Effector memory CD8-positive, alpha-beta T cell (primary cell): ENCODE data around the gene TMCO4.

ENCODE experiments used
- ATAC-seq: fragments of 150-1000 bp; cut with Tn5 transposase; replicated peaks from 2 replicates; pipeline ENCODE4 v1.10.0; 2021; ENCODE audit warnings: mild to moderate bottlenecking, moderate library complexity
- DNase-seq, 3 experiments: peaks; one replicate each; pipeline ENCODE4 v3.0.0; 2021
- H3K27ac Mint-ChIP-seq, 2 donors: one replicate each; pipeline ENCODE4 v1.8.0; 2022; ENCODE audit warnings: mild to moderate bottlenecking in 2 of 2, mixed read lengths in 2 of 2, moderate library complexity in 2 of 2
- H3K27me3 Mint-ChIP-seq, 2 donors: one replicate each; pipeline ENCODE4 v1.8.0; 2022; ENCODE audit warnings: mixed read lengths in 2 of 2
- H3K36me3 Mint-ChIP-seq: one replicate; pipeline ENCODE4 v1.8.0; 2022; ENCODE audit warnings: mild to moderate bottlenecking, moderate library complexity, mixed read lengths; ENCODE audit not compliant: insufficient read depth
- H3K4me1 Mint-ChIP-seq, 2 donors: one replicate each; pipeline ENCODE4 v1.8.0; 2022; ENCODE audit warnings: low read depth in 2 of 2, mixed read lengths in 2 of 2
- H3K4me3 Mint-ChIP-seq, 2 donors: one replicate each; pipeline ENCODE4 v1.8.0; 2022; ENCODE audit warnings: mild to moderate bottlenecking in 2 of 2, mixed read lengths in 2 of 2, moderate library complexity in 2 of 2
- H3K9me3 Mint-ChIP-seq, 2 donors: one replicate each; pipeline ENCODE4 v1.8.0; 2022; ENCODE audit warnings: mixed read lengths in 2 of 2

The TMCO4 gene

GRCh38 chr1:19780267-19780877, 19.3 kb downstream of the TMCO4 start:
- Mint-ChIP-seq H3K36me3 (peaks cover 31% of the 10 kb centered on the region), H3K9me3 (no peaks in the 10 kb centered on the region), H3K27ac (no peak overlapping the region), H3K4me1 (peaks cover 0 to 2% of the 10 kb centered on the region in 2 donors), H3K4me3 (no peak overlapping the region), H3K27me3 (no peaks in the 10 kb centered on the region)
- no peak for DNase-seq
- ATAC-seq: no peak

- Mint-ChIP-seq H3K36me3 (peaks cover 32% of the 10 kb centered on the region), H3K4me1 (no peaks in the 10 kb centered on the region)
Measured at GRCh38 chr1:19776933-19777332, 22.8 kb downstream of the TMCO4 start.

GRCh38 chr1:19776287-19776686, 23.4 kb downstream of the TMCO4 start:
- H3K9me3 Mint-ChIP-seq: no peaks in the 10 kb centered on the region
- no peak overlapping the region for H3K27ac Mint-ChIP-seq
- no peaks in the 10 kb centered on the region for H3K27me3 Mint-ChIP-seq
- H3K4me1 Mint-ChIP-seq: no peaks in the 10 kb centered on the region
- DNase-seq (no peak), ATAC-seq (no peak)
- peaks cover 28% of the 10 kb centered on the region for H3K36me3 Mint-ChIP-seq
- no peak overlapping the region for H3K4me3 Mint-ChIP-seq

More at GRCh38 chr1:19776933-19777332, 22.8 kb downstream of the TMCO4 start:
- H3K4me3 Mint-ChIP-seq: no peak overlapping the region
- no peak overlapping the region for H3K27ac Mint-ChIP-seq
- DNase-seq: no peak
- ATAC-seq: no peak
- H3K9me3 Mint-ChIP-seq: no peaks in the 10 kb centered on the region
- no peaks in the 10 kb centered on the region for H3K27me3 Mint-ChIP-seq

- Mint-ChIP-seq H3K27me3 (no peaks in the 10 kb centered on the region), H3K36me3 (peaks cover 31% of the 10 kb centered on the region), H3K4me3 (no peak overlapping the region), H3K4me1 (no peaks in the 10 kb centered on the region), H3K27ac (no peak overlapping the region), H3K9me3 (no peaks in the 10 kb centered on the region)
- ATAC-seq (no peak), DNase-seq (no peak)
Measured at GRCh38 chr1:19775831-19776230, 23.9 kb downstream of the TMCO4 start.

GRCh38 chr1:19775317-19775716, 24.4 kb downstream of the TMCO4 start:
- no peak for DNase-seq
- no peak for ATAC-seq
- Mint-ChIP-seq H3K4me3 (no peak overlapping the region), H3K4me1 (no peaks in the 10 kb centered on the region), H3K27ac (no peak overlapping the region), H3K36me3 (peaks cover 26% of the 10 kb centered on the region), H3K27me3 (no peaks in the 10 kb centered on the region), H3K9me3 (no peaks in the 10 kb centered on the region)

GRCh38 chr1:19774180-19774785, 25.4 kb downstream of the TMCO4 start:
- DNase-seq (no peak), ATAC-seq (no peak)
- Mint-ChIP-seq H3K4me3 (no peak overlapping the region), H3K9me3 (no peaks in the 10 kb centered on the region), H3K36me3 (peaks cover 20% of the 10 kb centered on the region), H3K4me1 (no peaks in the 10 kb centered on the region), H3K27me3 (no peaks in the 10 kb centered on the region), H3K27ac (no peak overlapping the region)

- ATAC-seq: no peak
- no peak for DNase-seq
- no peak overlapping the region for H3K27ac Mint-ChIP-seq
- H3K4me1 Mint-ChIP-seq: no peaks in the 10 kb centered on the region
- peaks cover 18% of the 10 kb centered on the region for H3K36me3 Mint-ChIP-seq
- H3K9me3 Mint-ChIP-seq: no peaks in the 10 kb centered on the region
- H3K4me3 Mint-ChIP-seq: no peak overlapping the region
- no peaks in the 10 kb centered on the region for H3K27me3 Mint-ChIP-seq
Measured at GRCh38 chr1:19773485-19773884, 26.2 kb downstream of the TMCO4 start.

GRCh38 chr1:19772053-19772452, 27.7 kb downstream of the TMCO4 start:
- no peak for ATAC-seq
- H3K36me3 Mint-ChIP-seq: peaks cover 23% of the 10 kb centered on the region
- no peaks in the 10 kb centered on the region for H3K9me3 Mint-ChIP-seq
- H3K27ac Mint-ChIP-seq: no peak overlapping the region
- DNase-seq: no peak
- no peaks in the 10 kb centered on the region for H3K4me1 Mint-ChIP-seq
- no peak overlapping the region for H3K4me3 Mint-ChIP-seq
- H3K27me3 Mint-ChIP-seq: no peaks in the 10 kb centered on the region

- DNase-seq (no peak), ATAC-seq (no peak)
- peaks cover 23% of the 10 kb centered on the region for H3K36me3 Mint-ChIP-seq
- H3K27ac Mint-ChIP-seq: no peak overlapping the region
- no peaks in the 10 kb centered on the region for H3K9me3 Mint-ChIP-seq
- H3K27me3 Mint-ChIP-seq: no peaks in the 10 kb centered on the region
- H3K4me1 Mint-ChIP-seq: no peaks in the 10 kb centered on the region
- no peak overlapping the region for H3K4me3 Mint-ChIP-seq
Measured at GRCh38 chr1:19771350-19771749, 28.4 kb downstream of the TMCO4 start.

GRCh38 chr1:19770436-19771190, 29.1 kb downstream of the TMCO4 start:
- Mint-ChIP-seq H3K4me3 (no peak overlapping the region), H3K36me3 (peaks cover 23% of the 10 kb centered on the region), H3K27me3 (no peaks in the 10 kb centered on the region), H3K9me3 (no peaks in the 10 kb centered on the region), H3K27ac (no peak overlapping the region), H3K4me1 (no peaks in the 10 kb centered on the region)
- no peak for DNase-seq
- no peak for ATAC-seq

GRCh38 chr1:19769211-19769932, 30.3 kb downstream of the TMCO4 start:
- Mint-ChIP-seq H3K36me3 (peaks cover 27% of the 10 kb centered on the region), H3K4me1 (no peaks in the 10 kb centered on the region), H3K27me3 (no peaks in the 10 kb centered on the region), H3K9me3 (no peaks in the 10 kb centered on the region), H3K27ac (peak overlapping the region in 1 of 2 donors; percentile 76), H3K4me3 (no peak overlapping the region)
- no peak for ATAC-seq
- DNase-seq: no peak

GRCh38 chr1:19768353-19769210, 31.1 kb downstream of the TMCO4 start:
- Mint-ChIP-seq H3K4me3 (no peak overlapping the region), H3K27me3 (no peaks in the 10 kb centered on the region), H3K36me3 (peaks cover 25% of the 10 kb centered on the region), H3K27ac (no peak overlapping the region), H3K9me3 (no peaks in the 10 kb centered on the region), H3K4me1 (no peaks in the 10 kb centered on the region)
- ATAC-seq (no peak), DNase-seq (no peak)

- ATAC-seq: no peak
- Mint-ChIP-seq H3K4me3 (no peak overlapping the region), H3K4me1 (no peaks in the 10 kb centered on the region), H3K27ac (no peak overlapping the region), H3K27me3 (no peaks in the 10 kb centered on the region), H3K36me3 (peaks cover 10% of the 10 kb centered on the region), H3K9me3 (no peaks in the 10 kb centered on the region)
- no peak for DNase-seq
Measured at GRCh38 chr1:19765623-19766022, 34.1 kb downstream of the TMCO4 start.
